Gastrocnemius medialis (tissue), 4 donors: ENCODE results near the gene IL4R.

Experiments
- POLR2A ChIP-seq, 2 donors: fragments of 450-650 bp; IDR thresholded peaks; one replicate each; pipeline ENCODE4 v1.6.1; 2017; ENCODE audit warnings: antibody characterized with exemption in 2 of 2, mild to moderate bottlenecking in 2 of 2, moderate library complexity in 2 of 2
- TF ChIP-seq, protein P1 (sequence below), 5 experiments: fragments of 450-650 bp in 3 of 5; fragments of 200-600 bp in 2 of 5; sonication (generic) in 2 of 5; IDR thresholded peaks in 4 of 5; conservative IDR thresholded peaks in 1 of 5; 1 replicate in 4 of 5; 2 replicates in 1 of 5; pipeline ENCODE4 v1.5.1; 2016 to 2019; ENCODE audit warnings: antibody characterized with exemption in 5 of 5, mild to moderate bottlenecking in 3 of 5, moderate library complexity in 3 of 5

DNA sequence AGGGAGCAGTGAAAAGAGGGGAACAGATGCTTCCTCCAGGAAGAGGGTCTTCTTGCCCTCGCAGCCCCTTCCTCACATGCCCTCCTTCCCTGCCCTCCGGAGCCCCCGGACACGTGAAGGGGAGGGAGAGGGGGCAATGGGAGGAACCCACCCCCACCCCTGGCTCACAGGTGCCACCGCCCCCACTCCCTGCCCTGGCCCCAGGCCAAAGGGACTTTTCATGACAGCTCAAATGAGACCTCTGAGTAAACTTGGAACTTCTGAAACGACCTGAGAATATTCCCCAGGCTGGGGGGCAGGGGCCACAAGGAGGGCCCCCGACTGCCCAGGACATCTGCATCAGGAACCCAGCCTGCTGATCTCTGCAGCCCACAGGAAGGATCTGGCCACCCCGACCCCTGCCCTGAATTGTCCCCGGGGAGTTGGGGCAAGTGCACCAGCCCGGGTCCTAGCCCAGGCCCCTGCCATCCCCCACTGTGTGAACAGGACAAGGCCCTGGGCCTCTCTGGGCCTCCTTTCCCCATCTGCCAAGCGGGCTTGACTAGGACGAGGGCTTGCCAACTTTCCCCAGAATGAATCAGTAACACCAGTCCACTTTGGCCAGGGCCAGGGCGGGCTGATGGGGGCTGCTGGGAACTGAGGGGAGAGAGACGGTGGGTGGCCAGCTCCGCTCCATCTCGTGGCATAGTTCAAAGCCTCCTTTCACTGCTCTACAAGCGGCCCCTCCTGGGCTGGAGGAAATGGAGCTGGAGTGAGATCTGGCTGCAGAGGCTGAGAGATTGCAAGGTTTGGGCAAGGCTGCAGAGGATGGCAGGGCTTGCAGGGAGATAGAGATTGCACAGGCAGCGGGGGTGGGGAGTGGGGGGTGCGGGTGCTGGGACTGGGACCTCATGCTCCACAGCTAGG is 92.0 kb downstream of the IL4R start:
- TF ChIP-seq POLR2A (IDR thresholded peaks at IDR 0.05) = no peak
- TF ChIP-seq, protein P1, sequence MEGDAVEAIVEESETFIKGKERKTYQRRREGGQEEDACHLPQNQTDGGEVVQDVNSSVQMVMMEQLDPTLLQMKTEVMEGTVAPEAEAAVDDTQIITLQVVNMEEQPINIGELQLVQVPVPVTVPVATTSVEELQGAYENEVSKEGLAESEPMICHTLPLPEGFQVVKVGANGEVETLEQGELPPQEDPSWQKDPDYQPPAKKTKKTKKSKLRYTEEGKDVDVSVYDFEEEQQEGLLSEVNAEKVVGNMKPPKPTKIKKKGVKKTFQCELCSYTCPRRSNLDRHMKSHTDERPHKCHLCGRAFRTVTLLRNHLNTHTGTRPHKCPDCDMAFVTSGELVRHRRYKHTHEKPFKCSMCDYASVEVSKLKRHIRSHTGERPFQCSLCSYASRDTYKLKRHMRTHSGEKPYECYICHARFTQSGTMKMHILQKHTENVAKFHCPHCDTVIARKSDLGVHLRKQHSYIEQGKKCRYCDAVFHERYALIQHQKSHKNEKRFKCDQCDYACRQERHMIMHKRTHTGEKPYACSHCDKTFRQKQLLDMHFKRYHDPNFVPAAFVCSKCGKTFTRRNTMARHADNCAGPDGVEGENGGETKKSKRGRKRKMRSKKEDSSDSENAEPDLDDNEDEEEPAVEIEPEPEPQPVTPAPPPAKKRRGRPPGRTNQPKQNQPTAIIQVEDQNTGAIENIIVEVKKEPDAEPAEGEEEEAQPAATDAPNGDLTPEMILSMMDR (IDR thresholded peaks at IDR 0.05 in 4 of 5, conservative IDR thresholded peaks at IDR 0.05 in 1 of 5) = no peak
